Effector memory CD8-positive, alpha-beta T cell (primary cell): ENCODE data around the gene C6orf89.

Experiments used
- ATAC-seq: fragments of 150-1000 bp; cut with Tn5 transposase; replicated peaks from 2 replicates; pipeline ENCODE4 v1.10.0; 2021; ENCODE audit warnings: mild to moderate bottlenecking, moderate library complexity
- DNase-seq, 3 experiments: peaks; one replicate each; pipeline ENCODE4 v3.0.0; 2021
- H3K27ac Mint-ChIP-seq, 2 donors: one replicate each; pipeline ENCODE4 v1.8.0; 2022; ENCODE audit warnings: mild to moderate bottlenecking in 2 of 2, mixed read lengths in 2 of 2, moderate library complexity in 2 of 2
- H3K27me3 Mint-ChIP-seq, 2 donors: one replicate each; pipeline ENCODE4 v1.8.0; 2022; ENCODE audit warnings: mixed read lengths in 2 of 2
- H3K36me3 Mint-ChIP-seq: one replicate; pipeline ENCODE4 v1.8.0; 2022; ENCODE audit warnings: mild to moderate bottlenecking, moderate library complexity, mixed read lengths; ENCODE audit not compliant: insufficient read depth
- H3K4me1 Mint-ChIP-seq, 2 donors: one replicate each; pipeline ENCODE4 v1.8.0; 2022; ENCODE audit warnings: low read depth in 2 of 2, mixed read lengths in 2 of 2
- H3K4me3 Mint-ChIP-seq, 2 donors: one replicate each; pipeline ENCODE4 v1.8.0; 2022; ENCODE audit warnings: mild to moderate bottlenecking in 2 of 2, mixed read lengths in 2 of 2, moderate library complexity in 2 of 2
- H3K9me3 Mint-ChIP-seq, 2 donors: one replicate each; pipeline ENCODE4 v1.8.0; 2022; ENCODE audit warnings: mixed read lengths in 2 of 2

The C6orf89 gene

GRCh38 chr6:36969988-36970891 lies 84.5 kb downstream of the C6orf89 start:
- Mint-ChIP-seq H3K27ac (peak overlapping the region in 1 of 2 donors; percentile 31), H3K4me1 (peaks cover 0 to 3% of the 10 kb centered on the region in 2 donors), H3K36me3 (peaks cover 89% of the 10 kb centered on the region), H3K27me3 (no peaks in the 10 kb centered on the region), H3K4me3 (no peak overlapping the region), H3K9me3 (no peaks in the 10 kb centered on the region)
- ATAC-seq, result no peak
- DNase-seq, result no peak

- Mint-ChIP-seq H3K4me1 (peaks cover 0 to 1% of the 10 kb centered on the region in 2 donors), H3K27ac (no peak overlapping the region), H3K9me3 (no peaks in the 10 kb centered on the region), H3K27me3 (no peaks in the 10 kb centered on the region), H3K36me3 (peaks cover 87% of the 10 kb centered on the region), H3K4me3 (no peak overlapping the region)
- ATAC-seq, result no peak
- DNase-seq, result no peak
Observed at GRCh38 chr6:36970892-36971842, 85.4 kb downstream of the C6orf89 start.

- Mint-ChIP-seq H3K36me3 (peaks cover 86% of the 10 kb centered on the region), H3K27ac (peak overlapping the region in 1 of 2 donors; percentile 15), H3K9me3 (no peaks in the 10 kb centered on the region), H3K27me3 (no peaks in the 10 kb centered on the region), H3K4me1 (peaks cover 0 to 1% of the 10 kb centered on the region in 2 donors), H3K4me3 (no peak overlapping the region)
- DNase-seq (no peak), ATAC-seq (no peak)
Observed at GRCh38 chr6:36971921-36972673, 86.3 kb downstream of the C6orf89 start.

GRCh38 chr6:36973190-36973589 lies 87.4 kb downstream of the C6orf89 start:
- Mint-ChIP-seq H3K4me3 (no peak overlapping the region), H3K27ac (no peak overlapping the region), H3K36me3 (peaks cover 90% of the 10 kb centered on the region), H3K4me1 (peaks cover 0 to 3% of the 10 kb centered on the region in 2 donors), H3K9me3 (no peaks in the 10 kb centered on the region), H3K27me3 (no peaks in the 10 kb centered on the region)
- ATAC-seq (no peak), DNase-seq (no peak)

- H3K4me3 Mint-ChIP-seq, result no peak overlapping the region
- no peak for ATAC-seq
- DNase-seq, result no peak
- no peaks in the 10 kb centered on the region for H3K9me3 Mint-ChIP-seq
- no peak overlapping the region for H3K27ac Mint-ChIP-seq
- H3K4me1 Mint-ChIP-seq, result peaks cover 0 to 3% of the 10 kb centered on the region in 2 donors
- H3K36me3 Mint-ChIP-seq, result peaks cover 90% of the 10 kb centered on the region
- H3K27me3 Mint-ChIP-seq, result no peaks in the 10 kb centered on the region
Observed at GRCh38 chr6:36973647-36974046, 87.9 kb downstream of the C6orf89 start.

GRCh38 chr6:36975231-36976006 lies 89.7 kb downstream of the C6orf89 start:
- no peaks in the 10 kb centered on the region for H3K9me3 Mint-ChIP-seq
- DNase-seq (no peak), ATAC-seq (no peak)
- peaks cover 84% of the 10 kb centered on the region for H3K36me3 Mint-ChIP-seq
- H3K4me3 Mint-ChIP-seq, result no peak overlapping the region
- peak overlapping the region in 1 of 2 donors; percentile 69 for H3K27ac Mint-ChIP-seq
- peaks cover 10 to 14% of the 10 kb centered on the region in 2 donors for H3K4me1 Mint-ChIP-seq
- no peaks in the 10 kb centered on the region for H3K27me3 Mint-ChIP-seq

- H3K4me1 Mint-ChIP-seq, result peaks cover 15 to 19% of the 10 kb centered on the region in 2 donors
- H3K36me3 Mint-ChIP-seq, result peaks cover 82% of the 10 kb centered on the region
- no peak for DNase-seq
- no peaks in the 10 kb centered on the region for H3K27me3 Mint-ChIP-seq
- H3K9me3 Mint-ChIP-seq, result no peaks in the 10 kb centered on the region
- ATAC-seq, result no peak
- H3K27ac Mint-ChIP-seq, result peak overlapping the region in 1 of 2 donors; percentile 69
- H3K4me3 Mint-ChIP-seq, result no peak overlapping the region
Observed at GRCh38 chr6:36976007-36976264, 90.2 kb downstream of the C6orf89 start.

- ATAC-seq (no peak), DNase-seq (no peak)
- Mint-ChIP-seq H3K27me3 (no peaks in the 10 kb centered on the region), H3K4me3 (no peak overlapping the region), H3K9me3 (no peaks in the 10 kb centered on the region), H3K4me1 (peaks cover 17 to 20% of the 10 kb centered on the region in 2 donors), H3K36me3 (peaks cover 82% of the 10 kb centered on the region), H3K27ac (no peak overlapping the region)
Observed at GRCh38 chr6:36976509-36976908, 90.8 kb downstream of the C6orf89 start.

GRCh38 chr6:36976931-36977330 lies 91.2 kb downstream of the C6orf89 start:
- no peak for DNase-seq
- Mint-ChIP-seq H3K36me3 (peaks cover 82% of the 10 kb centered on the region), H3K27ac (no peak overlapping the region), H3K9me3 (no peaks in the 10 kb centered on the region), H3K4me1 (peaks cover 21 to 23% of the 10 kb centered on the region in 2 donors), H3K27me3 (no peaks in the 10 kb centered on the region), H3K4me3 (no peak overlapping the region)
- no peak for ATAC-seq

- peaks cover 24 to 25% of the 10 kb centered on the region in 2 donors for H3K4me1 Mint-ChIP-seq
- H3K4me3 Mint-ChIP-seq, result no peak overlapping the region
- DNase-seq, result no peak
- H3K36me3 Mint-ChIP-seq, result peaks cover 82% of the 10 kb centered on the region
- no peaks in the 10 kb centered on the region for H3K9me3 Mint-ChIP-seq
- H3K27ac Mint-ChIP-seq, result no peak overlapping the region
- peak; percentile 58 for ATAC-seq
- H3K27me3 Mint-ChIP-seq, result no peaks in the 10 kb centered on the region
Observed at GRCh38 chr6:36977470-36977941, 91.8 kb downstream of the C6orf89 start.
